Measurements from ENCODE around the gene MIEN1.
"Not testable (repeated sequence)": the region's sequence is repeated elsewhere in the genome, so short reads cannot be mapped to it uniquely, and the experiment has no call there.

The MIEN1 gene

GRCh38 chr17:39701784-39702422, 28.4 kb downstream of the MIEN1 start:
- H3K4me3 ChIP-seq (ENCODE audit: low read depth, low read length), result no peak overlapping the region
- DNase-seq (ENCODE audit: low read depth), result no peak

- H3K4me3 ChIP-seq (ENCODE audit: low read depth, low read length), result peak overlapping the region; percentile 87
- no peak for DNase-seq (ENCODE audit: low read depth)
Measured at GRCh38 chr17:39701012-39701783, 29.1 kb downstream of the MIEN1 start.

GRCh38 chr17:39700148-39700987, 30.0 kb downstream of the MIEN1 start:
- DNase-seq (ENCODE audit: low read depth), result no peak
- peak overlapping the region; percentile 87 for H3K4me3 ChIP-seq (ENCODE audit: low read depth, low read length)

- DNase-seq (ENCODE audit: low read depth), result peak; percentile 47
- peak within 1 kb of the TSS; percentile 87 for H3K4me3 ChIP-seq (ENCODE audit: low read depth, low read length)
Measured at GRCh38 chr17:39699818-39700147, 30.5 kb downstream of the MIEN1 start, which contains the start of gene ERBB2. Gene ERBB2, plus strand, starts transcription at chr17:39700064. Its CDS starts 175 bp downstream, at chr17:39700239.

GRCh38 chr17:39699157-39699817, 31.0 kb downstream of the MIEN1 start:
- peak overlapping the region; percentile 87 for H3K4me3 ChIP-seq (ENCODE audit: low read depth, low read length)
- DNase-seq (ENCODE audit: low read depth), result not testable (repeated sequence)

GRCh38 chr17:39697961-39698360, 32.4 kb downstream of the MIEN1 start:
- DNase-seq (ENCODE audit: low read depth), result no peak
- no peak overlapping the region for H3K4me3 ChIP-seq (ENCODE audit: low read depth, low read length)

- no peak for DNase-seq (ENCODE audit: low read depth)
- H3K4me3 ChIP-seq (ENCODE audit: low read depth, low read length), result no peak overlapping the region
Measured at GRCh38 chr17:39696731-39697130, 33.6 kb downstream of the MIEN1 start.

GRCh38 chr17:39695089-39695474, 35.2 kb downstream of the MIEN1 start:
- no peak overlapping the region for H3K4me3 ChIP-seq (ENCODE audit: low read depth, low read length)
- no peak for DNase-seq (ENCODE audit: low read depth)

- no peak overlapping the region for H3K4me3 ChIP-seq (ENCODE audit: low read depth, low read length)
- DNase-seq (ENCODE audit: low read depth), result no peak
Measured at GRCh38 chr17:39694593-39694992, 35.7 kb downstream of the MIEN1 start.

- DNase-seq (ENCODE audit: low read depth), result no peak
- H3K4me3 ChIP-seq (ENCODE audit: low read depth, low read length), result peak overlapping the region; percentile 73
Measured at GRCh38 chr17:39688945-39689344, 41.4 kb downstream of the MIEN1 start.

- DNase-seq (ENCODE audit: low read depth), result no peak
- peak overlapping the region; percentile 73 for H3K4me3 ChIP-seq (ENCODE audit: low read depth, low read length)
Measured at GRCh38 chr17:39688475-39688835, 41.9 kb downstream of the MIEN1 start.

- peak within 1 kb of the TSS; percentile 73 for H3K4me3 ChIP-seq (ENCODE audit: low read depth, low read length)
- peak; percentile 60 for DNase-seq (ENCODE audit: low read depth)
Measured at GRCh38 chr17:39687546-39688474, 42.5 kb downstream of the MIEN1 start, which contains the start of gene PGAP3. Gene PGAP3, minus strand, starts transcription at chr17:39688057. Its CDS starts 43 bp downstream, at chr17:39688014.

- H3K4me3 ChIP-seq (ENCODE audit: low read depth, low read length), result peak overlapping the region; percentile 73
- no peak for DNase-seq (ENCODE audit: low read depth)
Measured at GRCh38 chr17:39687101-39687545, 43.2 kb downstream of the MIEN1 start.

- no peak overlapping the region for H3K4me3 ChIP-seq (ENCODE audit: low read depth, low read length)
- DNase-seq (ENCODE audit: low read depth), result no peak
Measured at GRCh38 chr17:39684369-39685192, 45.8 kb downstream of the MIEN1 start.

GRCh38 chr17:39683295-39683939, 46.9 kb downstream of the MIEN1 start:
- no peak overlapping the region for H3K4me3 ChIP-seq (ENCODE audit: low read depth, low read length)
- no peak for DNase-seq (ENCODE audit: low read depth)

- DNase-seq (ENCODE audit: low read depth), result no peak
- no peak overlapping the region for H3K4me3 ChIP-seq (ENCODE audit: low read depth, low read length)
Measured at GRCh38 chr17:39679521-39680192, 50.7 kb downstream of the MIEN1 start.

Data from skeletal muscle cell (primary cell).